ENCODE data around the gene FTH1. TPM values are rescaled to one million over a fixed set of nuclear protein-coding genes. Genes with fewer than 3 reads are reported as not detected.

Gene FTH1
- total RNA-seq, 1 experiment from 2014 or later, result 463 TPM

- DNase-seq, result no peak
- no peak overlapping the region for H3K4me3 ChIP-seq (ENCODE audit: insufficient read depth, low read depth, low read length)
- H3K36me3 ChIP-seq (replicated peaks; ENCODE audit: control insufficient read depth, insufficient read depth, low read length), result no peaks in the 10 kb centered on the region
- no peaks in the 10 kb centered on the region for H3K27me3 ChIP-seq (ENCODE audit: control insufficient read depth, insufficient read depth, low read length)
Observed at GRCh38 chr11:61999141-61999975, 31.9 kb upstream of the FTH1 start.

GRCh38 chr11:61996933-61997332, 29.5 kb upstream of the FTH1 start:
- no peaks in the 10 kb centered on the region for H3K36me3 ChIP-seq (replicated peaks; ENCODE audit: control insufficient read depth, insufficient read depth, low read length)
- H3K27me3 ChIP-seq (ENCODE audit: control insufficient read depth, insufficient read depth, low read length), result no peaks in the 10 kb centered on the region
- H3K4me3 ChIP-seq (ENCODE audit: insufficient read depth, low read depth, low read length), result no peak overlapping the region
- DNase-seq, result peak; percentile 68

GRCh38 chr11:61994981-61995380, 27.5 kb upstream of the FTH1 start:
- no peaks in the 10 kb centered on the region for H3K27me3 ChIP-seq (ENCODE audit: control insufficient read depth, insufficient read depth, low read length)
- DNase-seq, result no peak
- H3K36me3 ChIP-seq (replicated peaks; ENCODE audit: control insufficient read depth, insufficient read depth, low read length), result no peaks in the 10 kb centered on the region
- H3K4me3 ChIP-seq (ENCODE audit: insufficient read depth, low read depth, low read length), result no peak overlapping the region

DNA sequence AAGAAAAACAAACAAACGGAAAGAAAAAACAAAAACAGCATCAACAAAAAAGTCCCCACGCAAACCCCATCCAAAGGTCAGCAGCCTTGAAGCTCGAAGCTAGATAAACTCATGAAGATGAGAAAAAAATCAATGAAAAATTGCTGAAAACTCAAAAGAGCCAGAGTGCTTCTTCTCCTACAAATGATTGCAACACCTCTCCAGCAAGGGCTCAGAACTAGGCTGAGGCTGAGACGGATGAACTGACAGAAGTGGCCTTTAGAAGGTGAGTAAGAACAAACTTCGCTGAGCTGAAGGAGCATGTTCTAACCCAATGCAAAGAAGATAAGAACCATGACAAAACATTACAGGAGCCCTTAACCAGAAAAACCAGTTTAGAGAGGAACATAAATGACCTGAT, 18.4 kb upstream of the FTH1 start:
- H3K4me3 ChIP-seq (ENCODE audit: insufficient read depth, low read depth, low read length), result no peak overlapping the region
- no peaks in the 10 kb centered on the region for H3K27me3 ChIP-seq (ENCODE audit: control insufficient read depth, insufficient read depth, low read length)

DNA sequence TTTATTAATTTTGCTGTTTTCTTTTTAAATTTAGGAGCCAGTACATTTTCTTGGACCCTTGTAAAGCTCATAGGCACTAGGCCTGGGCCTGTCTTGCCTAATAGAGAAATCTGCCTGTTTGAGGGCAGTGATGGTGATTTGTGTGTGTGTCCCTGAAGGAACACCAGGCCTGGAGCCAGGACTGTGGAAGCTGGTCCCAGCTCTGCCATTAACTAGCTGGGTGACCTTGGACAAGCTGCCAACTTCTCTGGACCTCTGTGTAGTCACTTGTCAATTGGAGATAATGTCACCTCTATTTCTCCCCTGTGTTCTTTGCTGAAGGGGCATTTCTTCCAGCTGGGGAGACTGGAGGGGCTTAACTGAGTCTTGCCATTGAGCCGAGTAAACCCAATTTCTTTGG, 16.0 kb upstream of the FTH1 start:
- no peak for DNase-seq
- H3K27me3 ChIP-seq (ENCODE audit: control insufficient read depth, insufficient read depth, low read length), result no peaks in the 10 kb centered on the region; the same call in 1 of the 2 replicates
- no peaks in the 10 kb centered on the region for H3K36me3 ChIP-seq (replicated peaks; ENCODE audit: control insufficient read depth, insufficient read depth, low read length)
- no peak overlapping the region for H3K4me3 ChIP-seq (ENCODE audit: insufficient read depth, low read depth, low read length)

More for the DNA sequence above, 18.4 kb upstream of the FTH1 start:
- no peaks in the 10 kb centered on the region for H3K36me3 ChIP-seq (replicated peaks; ENCODE audit: control insufficient read depth, insufficient read depth, low read length)
- DNase-seq, result no peak

GRCh38 chr11:61980783-61981541, 13.5 kb upstream of the FTH1 start:
- Histone ChIP-seq H3K27me3 (ENCODE audit: control insufficient read depth, insufficient read depth, low read length) (no peaks in the 10 kb centered on the region; the same call in 1 of the 2 replicates), H3K4me3 (ENCODE audit: insufficient read depth, low read depth, low read length) (no peak overlapping the region), H3K36me3 (replicated peaks; ENCODE audit: control insufficient read depth, insufficient read depth, low read length) (no peaks in the 10 kb centered on the region)
- DNase-seq, result no peak

GRCh38 chr11:61978703-61979661, 11.5 kb upstream of the FTH1 start:
- H3K36me3 ChIP-seq (replicated peaks; ENCODE audit: control insufficient read depth, insufficient read depth, low read length), result no peaks in the 10 kb centered on the region
- no peak overlapping the region for H3K4me3 ChIP-seq (ENCODE audit: insufficient read depth, low read depth, low read length)
- no peak for DNase-seq
- no peaks in the 10 kb centered on the region; the same call in 1 of the 2 replicates for H3K27me3 ChIP-seq (ENCODE audit: control insufficient read depth, insufficient read depth, low read length)

DNA sequence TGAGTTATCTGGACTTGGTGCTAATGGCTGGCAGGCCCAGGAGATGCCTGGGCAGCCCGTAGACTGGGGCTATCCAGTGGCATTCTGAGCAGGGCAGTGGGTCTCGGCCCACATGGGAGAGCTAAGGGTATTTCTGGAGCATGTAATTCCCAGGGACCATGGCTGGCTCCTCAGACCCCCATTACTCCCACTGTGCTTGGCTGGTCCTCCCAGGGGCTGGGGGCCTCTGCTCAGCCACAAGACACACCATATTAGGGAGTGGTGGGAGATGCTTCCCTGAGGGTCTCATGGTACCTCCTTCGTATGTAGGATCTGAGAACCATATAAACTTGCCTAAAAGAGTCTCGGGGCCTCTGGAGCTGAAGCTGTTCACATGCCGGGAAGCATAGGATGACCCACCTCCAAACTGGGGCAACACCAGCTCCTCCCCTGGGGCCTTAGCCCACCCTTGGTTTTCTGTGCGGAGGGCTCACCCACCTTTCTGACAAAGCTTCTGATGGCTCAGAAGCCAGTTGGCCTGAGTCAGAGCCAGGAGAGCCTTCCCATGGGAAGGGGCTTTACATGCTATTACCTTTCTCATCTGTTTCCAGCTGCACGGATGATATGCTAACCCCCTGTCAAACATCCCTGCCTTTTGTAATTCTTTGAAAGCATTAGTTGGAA, 9.5 kb upstream of the FTH1 start:
- Histone ChIP-seq H3K27me3 (ENCODE audit: control insufficient read depth, insufficient read depth, low read length) (no peaks in the 10 kb centered on the region; the same call in 1 of the 2 replicates), H3K36me3 (replicated peaks; ENCODE audit: control insufficient read depth, insufficient read depth, low read length) (no peaks in the 10 kb centered on the region), H3K4me3 (ENCODE audit: insufficient read depth, low read depth, low read length) (no peak overlapping the region)
- DNase-seq, result no peak

GRCh38 chr11:61976420-61976800, 9.0 kb upstream of the FTH1 start:
- no peak for DNase-seq
- Histone ChIP-seq H3K27me3 (ENCODE audit: control insufficient read depth, insufficient read depth, low read length) (no peaks in the 10 kb centered on the region; the same call in 1 of the 2 replicates), H3K4me3 (ENCODE audit: insufficient read depth, low read depth, low read length) (no peak overlapping the region), H3K36me3 (replicated peaks; ENCODE audit: control insufficient read depth, insufficient read depth, low read length) (no peaks in the 10 kb centered on the region)

GRCh38 chr11:61975638-61976419, 8.4 kb upstream of the FTH1 start:
- Histone ChIP-seq H3K27me3 (ENCODE audit: control insufficient read depth, insufficient read depth, low read length) (no peaks in the 10 kb centered on the region; the same call in 1 of the 2 replicates), H3K36me3 (replicated peaks; ENCODE audit: control insufficient read depth, insufficient read depth, low read length) (no peaks in the 10 kb centered on the region), H3K4me3 (ENCODE audit: insufficient read depth, low read depth, low read length) (no peak overlapping the region)
- no peak for DNase-seq

GRCh38 chr11:61974766-61975631, 7.6 kb upstream of the FTH1 start:
- H3K4me3 ChIP-seq (ENCODE audit: insufficient read depth, low read depth, low read length), result no peak overlapping the region
- peak; percentile 19 for DNase-seq
- H3K36me3 ChIP-seq (replicated peaks; ENCODE audit: control insufficient read depth, insufficient read depth, low read length), result no peaks in the 10 kb centered on the region

GRCh38 chr11:61973476-61974162, 6.2 kb upstream of the FTH1 start:
- no peak overlapping the region for H3K4me3 ChIP-seq (ENCODE audit: insufficient read depth, low read depth, low read length)
- no peaks in the 10 kb centered on the region for H3K36me3 ChIP-seq (replicated peaks; ENCODE audit: control insufficient read depth, insufficient read depth, low read length)
- H3K27me3 ChIP-seq (ENCODE audit: control insufficient read depth, insufficient read depth, low read length), result no peaks in the 10 kb centered on the region
- DNase-seq, result peak; percentile 17

More at GRCh38 chr11:61974766-61975631, 7.6 kb upstream of the FTH1 start:
- no peaks in the 10 kb centered on the region; the same call in 1 of the 2 replicates for H3K27me3 ChIP-seq (ENCODE audit: control insufficient read depth, insufficient read depth, low read length)
